GM18498 (cell line): Measurements from ENCODE around the gene ZSCAN5A.
"Not testable (repeated sequence)": the region's sequence is repeated elsewhere in the genome, so short reads cannot be mapped to it uniquely, and the experiment has no call there.

Experiments
- ATAC-seq: cut with Tn5 transposase; IDR thresholded peaks from one replicate; pipeline ENCODE4 v1.9.1; 2021; ENCODE audit warnings: mild to moderate bottlenecking, moderate library complexity; ENCODE audit not compliant: unreplicated experiment

The ZSCAN5A gene

DNA sequence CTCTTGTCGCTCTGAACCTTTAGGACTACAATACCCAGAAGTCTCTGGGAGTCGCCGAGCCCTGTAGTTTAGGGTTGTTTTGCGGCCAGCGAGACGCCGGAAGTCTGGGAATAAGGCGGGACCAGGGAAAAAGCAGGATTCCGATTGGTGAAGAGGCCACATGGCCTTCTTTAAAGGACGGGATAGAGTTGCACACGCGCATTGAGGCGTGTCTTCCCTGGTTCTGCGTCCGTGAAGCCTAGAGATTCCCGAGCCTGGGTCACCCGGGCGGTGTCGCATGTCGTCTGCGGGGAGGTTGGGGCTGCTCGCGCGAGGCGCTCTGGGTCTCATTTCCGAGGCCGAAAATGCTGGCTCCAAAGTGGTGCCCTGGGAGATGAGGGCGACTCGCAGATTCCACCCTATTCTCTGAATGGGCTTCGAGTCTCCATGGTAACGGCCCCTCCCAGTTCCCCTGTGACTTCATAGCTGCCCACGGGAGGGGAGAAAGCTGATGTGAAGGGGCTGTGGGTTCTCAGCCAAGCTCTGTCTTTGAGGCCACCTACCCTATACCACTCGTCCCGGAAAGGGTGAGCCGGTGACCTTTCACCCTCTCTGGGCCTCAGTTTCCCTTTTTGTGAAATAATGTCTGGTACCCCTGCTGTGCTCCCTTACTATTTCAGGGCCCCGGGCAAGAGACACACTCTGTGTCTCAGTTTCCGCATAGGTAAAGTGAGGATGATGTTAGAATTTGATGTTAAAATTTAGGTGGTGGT is 614 bp upstream of the ZSCAN5A start:
- ATAC-seq = peak; percentile 78

GRCh38 chr19:56314018-56314380 is 640 bp downstream of the ZSCAN5A start:
- no peak for ATAC-seq

DNA sequence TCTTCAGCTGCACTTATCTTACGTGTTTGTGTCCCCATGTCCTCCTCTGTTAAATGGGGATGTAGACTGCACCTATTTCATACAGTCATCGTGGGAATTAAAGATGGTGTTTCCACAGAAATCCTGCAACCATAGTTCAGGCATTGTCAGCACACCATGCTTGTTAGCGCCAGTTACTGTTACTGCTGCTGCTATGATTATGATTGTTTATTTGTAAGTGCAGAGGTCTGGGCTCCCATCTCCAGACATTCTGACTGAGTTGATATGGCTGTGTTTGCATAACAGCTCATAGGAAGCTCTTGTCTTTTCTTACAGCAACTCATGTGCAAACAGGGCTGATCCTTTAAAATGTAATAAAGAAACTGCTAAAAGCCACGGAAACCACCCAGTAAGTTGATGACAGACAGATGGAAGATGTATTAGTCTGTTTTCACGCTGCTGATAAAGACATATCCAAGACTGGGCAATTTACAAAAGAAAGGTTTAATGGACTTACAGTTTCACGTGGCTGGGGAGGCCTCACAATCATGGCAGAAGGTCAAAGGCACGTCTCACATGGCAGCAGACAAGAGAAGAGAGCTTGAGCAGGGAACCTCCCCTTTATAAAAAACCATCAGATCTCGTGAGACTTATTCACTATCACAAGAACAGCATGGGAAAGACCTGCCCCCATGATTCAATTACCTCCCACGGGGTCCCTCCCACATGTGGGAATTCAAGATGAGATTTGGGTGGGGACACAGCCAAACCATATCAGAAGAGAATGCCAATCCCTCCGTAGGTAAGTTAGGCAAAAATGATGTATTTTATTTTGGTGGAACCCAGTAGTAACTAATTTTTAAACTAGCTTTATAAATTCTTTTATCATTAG is 1.6 kb downstream of the ZSCAN5A start:
- no peak for ATAC-seq

DNA sequence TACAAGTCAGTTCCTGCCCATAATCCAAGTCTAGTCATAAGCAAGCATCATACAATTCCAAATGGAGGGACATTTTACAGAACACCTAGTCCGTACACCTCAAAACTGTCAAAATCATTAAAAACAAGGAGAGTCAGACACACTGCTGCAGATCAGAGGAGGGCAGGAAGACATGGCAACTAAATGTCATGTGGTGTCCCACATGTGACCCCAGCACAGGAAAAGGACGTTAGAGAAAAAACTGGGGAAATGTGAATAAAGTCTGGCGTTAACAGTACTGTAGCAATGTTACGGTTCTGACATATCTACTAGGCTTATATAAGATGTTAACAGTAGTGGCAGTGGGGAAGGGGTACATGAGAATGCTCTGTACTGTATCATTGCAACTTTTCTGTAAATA is 2.3 kb downstream of the ZSCAN5A start:
- no peak for ATAC-seq

GRCh38 chr19:56310462-56310861 is 4.2 kb downstream of the ZSCAN5A start:
- ATAC-seq = no peak

GRCh38 chr19:56309511-56310185 is 5.0 kb downstream of the ZSCAN5A start:
- ATAC-seq = no peak

DNA sequence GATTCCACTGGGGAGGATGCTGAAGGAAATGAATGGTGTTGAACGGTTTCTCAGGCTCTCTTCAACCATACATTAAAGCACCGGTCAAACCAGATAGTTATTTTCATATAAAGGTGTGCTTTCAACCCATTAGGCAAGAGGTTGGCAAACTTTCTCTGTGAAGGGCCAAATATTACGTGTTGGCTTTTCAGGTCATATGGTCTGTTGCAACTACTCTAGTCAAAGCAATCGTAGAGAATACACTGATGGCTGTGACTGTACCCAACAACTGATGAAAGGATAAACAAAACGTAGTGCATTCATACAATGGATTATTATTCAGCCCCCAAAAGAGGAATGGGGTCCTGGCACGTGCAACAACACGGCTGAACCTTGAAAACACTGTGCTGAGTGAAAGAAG is 5.8 kb downstream of the ZSCAN5A start:
- no peak for ATAC-seq

DNA sequence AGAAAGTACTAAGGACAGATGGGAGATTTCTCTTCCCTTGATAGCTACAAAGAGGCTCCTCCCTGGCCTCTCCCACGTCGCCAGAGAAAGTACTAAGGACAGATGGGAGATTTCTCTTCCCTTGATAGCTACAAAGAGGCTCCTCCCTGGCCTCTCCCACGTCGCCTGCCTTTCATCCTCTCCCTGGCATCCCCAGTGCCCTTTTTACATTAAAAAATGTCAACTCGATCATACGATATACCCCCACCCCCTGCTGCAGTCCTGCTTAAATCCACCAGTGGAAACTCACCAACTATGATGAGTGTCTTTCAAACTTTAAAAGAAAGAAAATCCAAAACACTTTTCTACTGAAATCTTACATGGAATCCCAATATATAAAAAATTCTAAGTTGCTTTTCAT is 7.6 kb downstream of the ZSCAN5A start:
- not testable (repeated sequence) for ATAC-seq

- ATAC-seq = no peak
These were observed 8.6 kb downstream of the ZSCAN5A start for GRCh38 chr19:56306016-56306415.

DNA sequence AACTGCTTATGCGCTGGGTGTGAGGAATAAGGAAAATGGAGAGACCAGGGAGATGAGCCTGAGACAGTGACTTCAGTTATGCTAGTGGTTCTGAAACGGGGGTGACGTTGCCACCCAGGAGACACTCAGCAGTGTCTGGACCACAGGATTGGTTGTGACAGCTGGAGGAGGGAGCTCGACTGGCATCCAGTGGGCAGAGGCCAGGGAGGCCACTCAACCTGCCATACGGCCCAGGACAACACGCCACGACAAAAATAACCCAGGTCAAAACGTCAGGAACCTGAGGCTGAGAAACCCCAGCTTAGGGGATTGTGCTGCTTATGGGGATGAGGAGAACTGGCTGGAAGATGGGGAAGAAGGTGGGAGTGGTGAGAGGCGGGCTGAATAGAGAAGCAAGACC is 10.4 kb downstream of the ZSCAN5A start:
- no peak for ATAC-seq

DNA sequence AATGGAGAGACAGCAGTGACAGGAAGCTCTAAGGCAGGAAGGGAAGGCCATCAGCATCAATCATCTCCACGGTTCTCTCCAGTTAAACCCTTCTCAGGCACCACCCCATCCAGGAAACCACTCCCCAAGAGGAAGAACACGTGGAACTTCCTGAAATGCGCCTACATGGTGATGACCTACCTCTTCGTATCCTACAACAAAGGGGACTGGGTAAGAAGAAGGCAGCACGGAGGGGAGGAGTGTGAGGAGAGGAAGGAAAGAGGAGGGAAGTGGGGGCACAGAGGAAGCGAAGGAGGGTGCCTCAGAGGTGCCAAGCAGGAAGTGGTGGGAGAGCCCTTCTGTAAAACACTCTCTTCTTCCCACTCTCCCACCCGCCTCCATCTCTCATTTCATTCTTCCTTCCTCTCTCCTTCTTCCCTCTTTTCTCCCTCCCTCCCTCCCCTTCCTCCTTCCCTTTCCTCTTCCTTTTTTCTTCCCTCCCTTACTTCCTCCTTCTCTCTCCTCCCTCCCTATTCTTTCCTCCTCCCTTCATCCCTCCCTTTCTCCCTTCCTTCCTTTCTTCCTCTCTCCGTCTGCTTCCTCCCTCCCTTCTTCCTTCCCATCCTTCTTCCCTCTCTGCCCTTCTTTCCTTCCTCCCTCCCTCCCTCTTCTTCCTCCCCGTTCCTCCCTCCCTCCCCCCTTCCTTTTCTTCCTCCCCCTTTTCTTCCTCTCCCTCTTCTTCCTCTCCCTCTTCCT is 12.6 kb downstream of the ZSCAN5A start:
- ATAC-seq = no peak

DNA sequence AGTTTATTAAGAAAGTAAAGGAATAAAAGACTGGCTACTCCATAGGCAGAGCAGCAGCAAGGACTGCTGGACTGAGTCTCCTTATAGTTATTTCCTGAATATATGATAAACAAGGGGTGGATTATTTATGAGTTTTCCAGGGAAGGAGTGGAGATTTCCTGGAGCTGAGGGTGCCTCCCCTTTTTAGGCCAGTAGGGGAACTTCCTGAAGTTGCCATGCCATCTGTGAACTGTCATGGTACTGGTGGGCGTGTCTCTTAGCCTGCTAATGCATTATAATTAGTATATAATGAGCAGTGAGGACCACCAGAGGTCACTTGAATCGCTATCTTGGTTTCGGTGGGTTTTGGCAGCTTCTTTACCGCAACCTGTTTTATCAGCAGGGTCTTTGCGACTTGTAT is 13.5 kb downstream of the ZSCAN5A start:
- ATAC-seq = no peak

GRCh38 chr19:56299688-56300087 is 15.0 kb downstream of the ZSCAN5A start:
- no peak for ATAC-seq

GRCh38 chr19:56297010-56297409 is 17.6 kb downstream of the ZSCAN5A start:
- ATAC-seq = no peak

DNA sequence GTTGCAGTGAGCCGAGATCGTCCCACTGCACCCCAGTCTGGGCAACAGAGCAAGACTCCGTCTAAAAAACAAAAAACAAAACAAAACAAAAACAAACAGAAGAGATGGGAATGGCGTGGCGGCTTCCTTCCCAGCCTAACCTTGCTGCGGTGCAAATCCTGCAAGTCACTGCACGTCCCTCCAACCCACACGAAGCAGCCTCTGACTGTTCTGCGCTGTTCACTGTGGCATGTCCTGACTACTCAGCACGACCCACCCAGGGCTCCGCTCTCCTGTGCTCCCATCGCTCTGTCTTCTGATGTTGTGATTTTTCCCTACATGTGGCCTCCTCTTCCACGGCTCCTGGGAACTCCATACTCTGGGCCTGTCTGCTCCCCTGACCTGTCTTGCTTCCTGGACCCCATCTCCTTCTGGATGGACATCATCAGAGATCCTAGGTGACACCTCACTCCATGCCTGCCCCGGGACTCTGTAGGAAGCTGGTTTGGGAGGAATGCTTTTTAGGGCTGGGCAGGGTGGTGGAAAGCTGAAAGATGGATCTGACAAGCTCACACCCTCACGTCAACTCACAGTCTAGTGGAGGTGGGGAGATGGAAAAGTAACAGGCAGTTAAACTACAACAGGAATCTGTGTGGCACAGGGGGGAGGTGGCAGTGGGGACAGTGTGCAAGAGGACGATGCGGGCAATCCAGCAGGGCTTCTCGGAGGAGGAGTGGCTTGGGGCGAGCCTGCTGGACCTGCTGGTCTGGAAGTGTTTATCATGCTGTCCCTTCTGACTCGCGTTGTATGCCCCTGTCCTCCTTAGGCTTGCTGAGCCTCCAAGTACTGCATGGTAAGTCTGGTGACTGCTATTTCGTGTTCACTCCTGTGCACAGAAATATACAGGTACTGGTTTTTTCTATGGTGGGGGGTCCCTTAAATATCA is 18.8 kb downstream of the ZSCAN5A start:
- ATAC-seq = no peak

DNA sequence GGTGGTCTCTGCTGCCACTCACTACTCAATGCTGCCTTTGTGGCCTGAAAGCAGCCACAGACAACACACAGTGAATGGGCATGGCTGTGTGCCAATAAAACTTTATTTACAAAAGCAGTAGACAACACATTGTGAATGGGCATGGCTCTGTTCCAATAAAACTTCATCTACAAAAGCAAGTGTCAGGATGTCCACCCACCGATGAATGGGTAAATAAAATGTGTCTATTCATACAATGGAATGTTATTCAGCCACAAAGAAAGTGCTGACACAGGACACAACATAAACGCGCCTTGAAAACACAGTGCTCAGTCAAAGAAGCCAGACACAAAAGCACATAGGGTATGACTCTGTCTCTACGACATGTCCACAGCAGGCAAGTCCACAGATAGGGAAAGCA is 20.1 kb downstream of the ZSCAN5A start:
- ATAC-seq = no peak

- no peak for ATAC-seq
These were observed 22.8 kb downstream of the ZSCAN5A start for GRCh38 chr19:56291867-56292266.

GRCh38 chr19:56290104-56290503 is 24.5 kb downstream of the ZSCAN5A start:
- no peak for ATAC-seq

- no peak for ATAC-seq
These were observed 29.9 kb downstream of the ZSCAN5A start for GRCh38 chr19:56284746-56285145.

GRCh38 chr19:56282809-56283208 is 31.8 kb downstream of the ZSCAN5A start:
- ATAC-seq = no peak
